Stomach smooth muscle (tissue), 2 donors: Measurements from ENCODE around the gene DNMT3A.
A peak's percentile ranks its signal among the peaks of the same experiment; 100 is the strongest.
"Not testable (repeated sequence)": the region's sequence is repeated elsewhere in the genome, so short reads cannot be mapped to it uniquely, and the experiment has no call there.

Experiments used
- H3K27ac ChIP-seq: one replicate; pipeline ENCODE4 v1.7.0; 2013; ENCODE audit warnings: mild to moderate bottlenecking, low read length, inconsistent platforms
- H3K27me3 ChIP-seq, 2 donors: one replicate each; pipeline ENCODE4 v1.7.0; 2013; ENCODE audit warnings: low read length in 2 of 2; ENCODE audit not compliant: insufficient read depth in 2 of 2, control insufficient read depth in 1 of 2
- H3K36me3 ChIP-seq, 2 donors: one replicate each; pipeline ENCODE4 v1.7.0; 2013; ENCODE audit warnings: low read length in 2 of 2; ENCODE audit not compliant: control insufficient read depth in 2 of 2, insufficient read depth in 2 of 2
- H3K4me1 ChIP-seq: one replicate; pipeline ENCODE4 v1.7.0; 2013; ENCODE audit warnings: low read length; ENCODE audit not compliant: control insufficient read depth, insufficient read depth
- H3K4me3 ChIP-seq, 2 donors: one replicate each; pipeline ENCODE4 v1.7.0; 2013; ENCODE audit warnings: low read length in 2 of 2
- H3K9ac ChIP-seq, 2 donors: one replicate each; pipeline ENCODE4 v1.7.0; 2013; ENCODE audit warnings: low read length in 2 of 2, mild to moderate bottlenecking in 1 of 2
- H3K9me3 ChIP-seq, 2 donors: one replicate each; pipeline ENCODE4 v1.7.0; 2013; ENCODE audit warnings: low read length in 2 of 2; ENCODE audit not compliant: control insufficient read depth in 2 of 2
- donor health status: healthy.
- donor health status: Pancreatic carcinoma.

Gene DNMT3A

GRCh38 chr2:25283921-25284320 is 57.8 kb downstream of the DNMT3A start:
- Histone ChIP-seq H3K4me3 (no peak overlapping the region), H3K36me3 (peaks cover 24 to 31% of the 10 kb centered on the region in 2 donors), H3K4me1 (peaks cover 24% of the 10 kb centered on the region), H3K27ac (no peak overlapping the region), H3K27me3 (no peaks in the 10 kb centered on the region), H3K9ac (no peak overlapping the region), H3K9me3 (no peaks in the 10 kb centered on the region)

- Histone ChIP-seq H3K9me3 (no peaks in the 10 kb centered on the region), H3K27ac (no peak overlapping the region), H3K4me1 (peaks cover 42% of the 10 kb centered on the region), H3K27me3 (no peaks in the 10 kb centered on the region), H3K9ac (no peak overlapping the region), H3K4me3 (no peak overlapping the region), H3K36me3 (peaks cover 24 to 28% of the 10 kb centered on the region in 2 donors)
These were observed 59.8 kb downstream of the DNMT3A start for GRCh38 chr2:25281941-25282340.

- Histone ChIP-seq H3K9me3 (no peaks in the 10 kb centered on the region), H3K27me3 (no peaks in the 10 kb centered on the region), H3K9ac (no peak overlapping the region), H3K36me3 (peaks cover 24 to 28% of the 10 kb centered on the region in 2 donors), H3K4me1 (peaks cover 46% of the 10 kb centered on the region), H3K4me3 (no peak overlapping the region), H3K27ac (no peak overlapping the region)
These were observed 60.2 kb downstream of the DNMT3A start for GRCh38 chr2:25281522-25281921.

- Histone ChIP-seq H3K4me1 (peaks cover 46% of the 10 kb centered on the region), H3K36me3 (peaks cover 24% of the 10 kb centered on the region in 2 donors), H3K4me3 (no peak overlapping the region), H3K27me3 (no peaks in the 10 kb centered on the region), H3K27ac (peak overlapping the region; percentile 77), H3K9me3 (no peaks in the 10 kb centered on the region), H3K9ac (no peak overlapping the region)
These were observed 61.6 kb downstream of the DNMT3A start for GRCh38 chr2:25280051-25280687.

GRCh38 chr2:25279091-25279651 is 62.6 kb downstream of the DNMT3A start:
- peak overlapping the region in 1 of 2 donors; percentile 29 for H3K9ac ChIP-seq
- peak overlapping the region; percentile 77 for H3K27ac ChIP-seq
- H3K4me1 ChIP-seq = peaks cover 49% of the 10 kb centered on the region
- H3K4me3 ChIP-seq = peak overlapping the region in 1 of 2 donors; percentile 3
- H3K9me3 ChIP-seq = no peaks in the 10 kb centered on the region
- H3K27me3 ChIP-seq = no peaks in the 10 kb centered on the region
- H3K36me3 ChIP-seq = peaks cover 21 to 29% of the 10 kb centered on the region in 2 donors

- Histone ChIP-seq H3K27me3 (no peaks in the 10 kb centered on the region), H3K36me3 (peaks cover 17 to 19% of the 10 kb centered on the region in 2 donors), H3K4me3 (peak overlapping the region; percentile 56 to 68), H3K27ac (peak overlapping the region; percentile 77), H3K4me1 (peaks cover 45% of the 10 kb centered on the region), H3K9me3 (no peaks in the 10 kb centered on the region), H3K9ac (peak overlapping the region; percentile 68 to 74)
These were observed 64.9 kb downstream of the DNMT3A start for GRCh38 chr2:25276569-25277465.

- H3K27ac ChIP-seq = peak overlapping the region; percentile 37
- H3K36me3 ChIP-seq = peaks cover 10 to 17% of the 10 kb centered on the region in 2 donors
- H3K9me3 ChIP-seq = no peaks in the 10 kb centered on the region
- H3K4me3 ChIP-seq = no peak overlapping the region
- H3K4me1 ChIP-seq = peaks cover 41% of the 10 kb centered on the region
- no peaks in the 10 kb centered on the region for H3K27me3 ChIP-seq
- H3K9ac ChIP-seq = no peak overlapping the region
These were observed 66.2 kb downstream of the DNMT3A start for GRCh38 chr2:25275575-25275965.

- Histone ChIP-seq H3K27me3 (no peaks in the 10 kb centered on the region), H3K4me1 (peaks cover 41% of the 10 kb centered on the region), H3K9me3 (no peaks in the 10 kb centered on the region), H3K4me3 (no peak overlapping the region), H3K36me3 (peaks cover 11 to 19% of the 10 kb centered on the region in 2 donors), H3K9ac (no peak overlapping the region), H3K27ac (peak overlapping the region; percentile 37)
These were observed 66.7 kb downstream of the DNMT3A start for GRCh38 chr2:25274868-25275574.

GRCh38 chr2:25273985-25274535 is 67.7 kb downstream of the DNMT3A start:
- Histone ChIP-seq H3K9ac (no peak overlapping the region), H3K4me1 (peaks cover 36% of the 10 kb centered on the region), H3K36me3 (peaks cover 20 to 25% of the 10 kb centered on the region in 2 donors), H3K27ac (no peak overlapping the region), H3K4me3 (no peak overlapping the region), H3K27me3 (no peaks in the 10 kb centered on the region), H3K9me3 (no peaks in the 10 kb centered on the region)

- not testable (repeated sequence) for H3K9me3 ChIP-seq, H3K4me3 ChIP-seq, H3K9ac ChIP-seq, H3K27me3 ChIP-seq, H3K27ac ChIP-seq
- Histone ChIP-seq H3K4me1 (peaks cover 23% of the 10 kb centered on the region), H3K36me3 (peaks cover 28 to 31% of the 10 kb centered on the region in 2 donors)
These were observed 69.0 kb downstream of the DNMT3A start for GRCh38 chr2:25272705-25273104.
